K562 (cell line): ENCODE results near the gene LMNB1. TPM values are rescaled to one million over a fixed set of nuclear protein-coding genes. Genes with fewer than 3 reads are reported as not detected.

Experiments
- ATF1 ChIP-seq, 2 experiments: fragments of 450-650 bp in 1 of 2; IDR thresholded peaks; 2 replicates each; pipeline ENCODE4 v1.6.1; 2016; ENCODE audit warnings: missing compliant biosample characterization in 1 of 2, missing genetic modification characterization in 1 of 2
- ETV1 ChIP-seq: fragments of 450-650 bp; conservative IDR thresholded peaks from 2 replicates; pipeline ENCODE4 v1.6.1; 2016; ENCODE audit warnings: missing genetic modification characterization, control low read depth, low read depth, missing compliant biosample characterization
- HDAC1 ChIP-seq, 2 experiments: fragments of 450-650 bp; IDR thresholded peaks; 2 replicates each; pipeline ENCODE4 v1.6.1; 2016 to 2017; ENCODE audit warnings: inconsistent platforms in 1 of 2, mild to moderate bottlenecking in 1 of 2, moderate library complexity in 1 of 2
- L3MBTL2 ChIP-seq: fragments of 450-650 bp; IDR thresholded peaks from 2 replicates; pipeline ENCODE4 v1.6.1; 2016; ENCODE audit warnings: mild to moderate bottlenecking, moderate library complexity
- MTA3 ChIP-seq: fragments of 450-650 bp; formaldehyde crosslinking; IDR thresholded peaks from 2 replicates; pipeline ENCODE4 v1.6.1; 2017; ENCODE audit warnings: mild to moderate bottlenecking, borderline replicate concordance
- NBN ChIP-seq: fragments of 450-650 bp; IDR thresholded peaks from 2 replicates; pipeline ENCODE4 v1.6.1; 2016; ENCODE audit warnings: low read depth, mild to moderate bottlenecking
- NFIC ChIP-seq: fragments of 450-650 bp; IDR thresholded peaks from 2 replicates; pipeline ENCODE4 v1.6.1; 2017; ENCODE audit warnings: mild to moderate bottlenecking, inconsistent platforms
- SETDB1 ChIP-seq: IDR thresholded peaks from one replicate; pipeline ENCODE4 v1.6.1; 2012; ENCODE audit warnings: low read length, control low read depth, inconsistent platforms
- SMARCB1 ChIP-seq: IDR thresholded peaks from 2 replicates; pipeline ENCODE4 v1.6.1; 2011; ENCODE audit warnings: improper control_type of control experiment, low read depth; ENCODE audit not compliant: insufficient read length
- TCF7 ChIP-seq: sonication (generic); IDR thresholded peaks from 2 replicates; pipeline ENCODE4 v1.6.1; 2016; ENCODE audit warnings: antibody characterized with exemption, borderline replicate concordance
- TOE1 ChIP-seq, 2 experiments: fragments of 450-650 bp in 1 of 2; sonication (generic) in 1 of 2; formaldehyde crosslinking in 1 of 2; IDR thresholded peaks; 2 replicates each; pipeline versions ENCODE4 v1.7.1 to v1.8.0; 2016 to 2022; ENCODE audit warnings: borderline replicate concordance in 2 of 2, mild to moderate bottlenecking in 2 of 2, antibody characterized with exemption in 1 of 2, inconsistent platforms in 1 of 2, low read depth in 1 of 2, missing genetic modification reagents in 1 of 2, moderate library complexity in 1 of 2
- WHSC1 ChIP-seq: IDR thresholded peaks from one replicate; pipeline ENCODE4 v1.6.1; 2012; ENCODE audit warnings: low read length, control low read depth, inconsistent platforms
- ZNF584 ChIP-seq: fragments of 200-800 bp; sonication (Bioruptor generic); IDR thresholded peaks from 2 replicates; pipeline ENCODE4 v1.6.1; 2016; ENCODE audit warnings: low read depth, mild to moderate bottlenecking, missing genetic modification characterization, missing compliant biosample characterization
- polyA plus RNA-seq, 8 experiments: library from polyadenylated mRNA; depleted of rRNA in 4 of 8; stranded (reverse) in 5 of 8; unstranded in 3 of 8; fragments of >200 nt; fragmentation: Nextera tagmentation in 2 of 8; fragmentation: Illumina TruSeq in 1 of 8; extraction: Ambion mirVana in 2 of 8; extraction: Trizol in 1 of 8; gene quantifications; 2 replicates each; pipeline versions ENCODE4 v1.2.1 to v1.2.3, GENCODE V29; 2011 to 2014; ENCODE audit warnings: inconsistent platforms in 1 of 8, missing spikeins in 1 of 8
- total RNA-seq, 7 experiments: library from RNA; depleted of rRNA in 6 of 7; stranded (reverse); fragments of >200 nt in 6 of 7; fragmentation: Illumina TruSeq in 2 of 7; extraction: Trizol in 2 of 7; gene quantifications; 2 replicates each; pipeline versions ENCODE4 v1.2.1 to v1.2.3, GENCODE V29; 2011 to 2021; ENCODE audit warnings: low replicate concordance in 1 of 7
- TF ChIP-seq, protein P1 (sequence below): fragments of 450-650 bp; formaldehyde crosslinking; IDR thresholded peaks from 2 replicates; pipeline ENCODE4 v1.4.0; 2022; ENCODE audit warnings: missing genetic modification characterization
- TF ChIP-seq, protein P2 (sequence below): fragments of 450-650 bp; IDR thresholded peaks from 2 replicates; pipeline ENCODE4 v1.6.1; 2014; ENCODE audit warnings: low read depth, mild to moderate bottlenecking, moderate library complexity, borderline replicate concordance
- TF ChIP-seq, protein P3 (sequence below), 2 experiments: fragments of 450-650 bp in 1 of 2; sonication (generic) in 1 of 2; formaldehyde crosslinking; conservative IDR thresholded peaks; 2 replicates each; pipeline versions ENCODE4 v1.4.0 to v1.8.1; 2020 to 2022; ENCODE audit warnings: mild to moderate bottlenecking in 1 of 2, missing genetic modification reagents in 1 of 2
- TF ChIP-seq, protein P4 (sequence below): fragments of 200-400 bp; formaldehyde crosslinking; IDR thresholded peaks from 2 replicates; pipeline ENCODE4 v1.6.1; 2017; ENCODE audit warnings: mild to moderate bottlenecking, low read depth, low read length, moderate library complexity
- TF ChIP-seq, protein P5 (sequence below): fragments of 450-650 bp; formaldehyde crosslinking; conservative IDR thresholded peaks from 2 replicates; pipeline ENCODE4 v1.4.0; 2022; ENCODE audit warnings: mild to moderate bottlenecking, missing genetic modification characterization

Gene LMNB1
- total and polyA plus RNA-seq, 9 of the 15 experiments (the other 6 are each of a cell fraction or from before 2014, with no cell fraction given): 2.8 to 190 (median 131) TPM

DNA sequence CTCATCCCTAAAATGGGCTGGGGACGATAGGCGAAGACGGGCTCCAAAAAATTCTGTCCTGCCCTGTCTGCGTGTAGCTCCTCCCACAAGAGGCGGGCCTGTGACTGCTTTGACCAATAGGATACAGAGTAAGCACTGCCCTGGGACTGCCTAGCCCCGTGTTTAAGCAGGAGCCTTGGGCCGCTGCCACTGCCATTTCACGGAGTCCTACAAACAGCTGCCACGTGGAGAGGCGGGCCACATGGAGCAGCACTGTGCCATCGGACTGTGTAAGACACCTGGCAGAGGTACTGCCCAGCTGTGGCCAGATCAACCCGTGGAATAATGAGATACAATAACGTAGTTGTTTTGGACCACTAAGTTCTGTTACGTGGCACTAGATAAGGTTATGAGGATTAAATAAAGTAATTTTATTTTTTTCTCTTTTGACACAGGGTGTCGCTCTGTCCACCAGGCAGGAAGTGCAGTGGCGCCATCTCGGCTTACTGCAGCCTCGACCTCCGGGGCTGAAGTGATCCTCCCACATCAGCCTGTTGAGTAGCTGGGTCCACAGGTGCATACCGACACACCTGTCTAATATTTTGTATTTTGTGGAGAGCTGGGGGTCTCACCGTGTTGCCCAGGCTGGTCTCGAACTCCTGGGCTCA is 87.2 kb downstream of the LMNB1 start (continued):
- TF ChIP-seq ETV1 (tag) (peak; percentile 62; the same call in 1 of the 2 replicates), NBN (peak; percentile 25; the same call in 1 of the 2 replicates), TOE1 (IDR thresholded peaks at IDR 0.05; ENCODE audit: borderline replicate concordance) (no peak), TOE1 (CRISPR knock-in tag; IDR thresholded peaks at IDR 0.05; ENCODE audit: borderline replicate concordance, low read depth) (no peak), ZNF584 (no peak), SETDB1 (no peak), NFIC (peak; percentile 48; the same call in 1 of the 2 replicates), SMARCB1 (no peak), TCF7 (no peak), MTA3 (peak; percentile 46; the same call in 1 of the 2 replicates), L3MBTL2 (peak; percentile 84), HDAC1 (IDR thresholded peaks at IDR 0.05) (peak in 1 of 2 experiments; percentile 45; a peak in 1 of 4 replicates), WHSC1 (no peak), ATF1 (CRISPR knock-in tag; IDR thresholded peaks at IDR 0.05) (no peak), ATF1 (tag; IDR thresholded peaks at IDR 0.05) (peak; percentile 71)
- TF ChIP-seq, protein P1, sequence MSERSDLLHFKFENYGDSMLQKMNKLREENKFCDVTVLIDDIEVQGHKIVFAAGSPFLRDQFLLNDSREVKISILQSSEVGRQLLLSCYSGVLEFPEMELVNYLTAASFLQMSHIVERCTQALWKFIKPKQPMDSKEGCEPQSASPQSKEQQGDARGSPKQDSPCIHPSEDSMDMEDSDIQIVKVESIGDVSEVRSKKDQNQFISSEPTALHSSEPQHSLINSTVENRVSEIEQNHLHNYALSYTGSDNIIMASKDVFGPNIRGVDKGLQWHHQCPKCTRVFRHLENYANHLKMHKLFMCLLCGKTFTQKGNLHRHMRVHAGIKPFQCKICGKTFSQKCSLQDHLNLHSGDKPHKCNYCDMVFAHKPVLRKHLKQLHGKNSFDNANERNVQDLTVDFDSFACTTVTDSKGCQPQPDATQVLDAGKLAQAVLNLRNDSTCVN (CRISPR knock-in tag): no peak
- TF ChIP-seq, protein P2, sequence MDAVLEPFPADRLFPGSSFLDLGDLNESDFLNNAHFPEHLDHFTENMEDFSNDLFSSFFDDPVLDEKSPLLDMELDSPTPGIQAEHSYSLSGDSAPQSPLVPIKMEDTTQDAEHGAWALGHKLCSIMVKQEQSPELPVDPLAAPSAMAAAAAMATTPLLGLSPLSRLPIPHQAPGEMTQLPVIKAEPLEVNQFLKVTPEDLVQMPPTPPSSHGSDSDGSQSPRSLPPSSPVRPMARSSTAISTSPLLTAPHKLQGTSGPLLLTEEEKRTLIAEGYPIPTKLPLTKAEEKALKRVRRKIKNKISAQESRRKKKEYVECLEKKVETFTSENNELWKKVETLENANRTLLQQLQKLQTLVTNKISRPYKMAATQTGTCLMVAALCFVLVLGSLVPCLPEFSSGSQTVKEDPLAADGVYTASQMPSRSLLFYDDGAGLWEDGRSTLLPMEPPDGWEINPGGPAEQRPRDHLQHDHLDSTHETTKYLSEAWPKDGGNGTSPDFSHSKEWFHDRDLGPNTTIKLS: peak; percentile 92
- TF ChIP-seq, protein P3, sequence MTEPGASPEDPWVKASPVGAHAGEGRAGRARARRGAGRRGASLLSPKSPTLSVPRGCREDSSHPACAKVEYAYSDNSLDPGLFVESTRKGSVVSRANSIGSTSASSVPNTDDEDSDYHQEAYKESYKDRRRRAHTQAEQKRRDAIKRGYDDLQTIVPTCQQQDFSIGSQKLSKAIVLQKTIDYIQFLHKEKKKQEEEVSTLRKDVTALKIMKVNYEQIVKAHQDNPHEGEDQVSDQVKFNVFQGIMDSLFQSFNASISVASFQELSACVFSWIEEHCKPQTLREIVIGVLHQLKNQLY (CRISPR knock-in tag; conservative IDR thresholded peaks at IDR 0.05): no peak
- TF ChIP-seq, protein P4, sequence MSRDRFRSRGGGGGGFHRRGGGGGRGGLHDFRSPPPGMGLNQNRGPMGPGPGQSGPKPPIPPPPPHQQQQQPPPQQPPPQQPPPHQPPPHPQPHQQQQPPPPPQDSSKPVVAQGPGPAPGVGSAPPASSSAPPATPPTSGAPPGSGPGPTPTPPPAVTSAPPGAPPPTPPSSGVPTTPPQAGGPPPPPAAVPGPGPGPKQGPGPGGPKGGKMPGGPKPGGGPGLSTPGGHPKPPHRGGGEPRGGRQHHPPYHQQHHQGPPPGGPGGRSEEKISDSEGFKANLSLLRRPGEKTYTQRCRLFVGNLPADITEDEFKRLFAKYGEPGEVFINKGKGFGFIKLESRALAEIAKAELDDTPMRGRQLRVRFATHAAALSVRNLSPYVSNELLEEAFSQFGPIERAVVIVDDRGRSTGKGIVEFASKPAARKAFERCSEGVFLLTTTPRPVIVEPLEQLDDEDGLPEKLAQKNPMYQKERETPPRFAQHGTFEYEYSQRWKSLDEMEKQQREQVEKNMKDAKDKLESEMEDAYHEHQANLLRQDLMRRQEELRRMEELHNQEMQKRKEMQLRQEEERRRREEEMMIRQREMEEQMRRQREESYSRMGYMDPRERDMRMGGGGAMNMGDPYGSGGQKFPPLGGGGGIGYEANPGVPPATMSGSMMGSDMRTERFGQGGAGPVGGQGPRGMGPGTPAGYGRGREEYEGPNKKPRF: no peak
- TF ChIP-seq, protein P5, sequence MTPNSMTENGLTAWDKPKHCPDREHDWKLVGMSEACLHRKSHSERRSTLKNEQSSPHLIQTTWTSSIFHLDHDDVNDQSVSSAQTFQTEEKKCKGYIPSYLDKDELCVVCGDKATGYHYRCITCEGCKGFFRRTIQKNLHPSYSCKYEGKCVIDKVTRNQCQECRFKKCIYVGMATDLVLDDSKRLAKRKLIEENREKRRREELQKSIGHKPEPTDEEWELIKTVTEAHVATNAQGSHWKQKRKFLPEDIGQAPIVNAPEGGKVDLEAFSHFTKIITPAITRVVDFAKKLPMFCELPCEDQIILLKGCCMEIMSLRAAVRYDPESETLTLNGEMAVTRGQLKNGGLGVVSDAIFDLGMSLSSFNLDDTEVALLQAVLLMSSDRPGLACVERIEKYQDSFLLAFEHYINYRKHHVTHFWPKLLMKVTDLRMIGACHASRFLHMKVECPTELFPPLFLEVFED: no peak
